Measurements from ENCODE around the gene PGP. TPM values are rescaled to one million over a fixed set of nuclear protein-coding genes. Genes with fewer than 3 reads are reported as not detected.

The PGP gene
- total RNA-seq, 1 experiment from 2014 or later: 38.3 TPM

DNA sequence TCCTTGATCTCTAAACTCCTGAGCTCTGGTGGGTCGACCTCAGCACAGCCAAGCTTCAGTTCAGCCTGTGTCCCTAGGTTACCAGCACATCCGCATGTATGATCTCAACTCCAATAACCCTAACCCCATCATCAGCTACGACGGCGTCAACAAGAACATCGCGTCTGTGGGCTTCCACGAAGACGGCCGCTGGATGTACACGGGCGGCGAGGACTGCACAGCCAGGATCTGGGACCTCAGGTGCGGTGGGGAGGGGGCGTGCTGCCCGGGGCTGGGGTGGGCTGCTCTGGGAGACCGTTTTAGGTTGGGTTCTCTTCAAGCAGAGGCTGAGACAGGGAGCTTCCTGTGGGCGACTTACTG lies 8.2 kb downstream of the PGP start:
- Histone ChIP-seq H4K8ac (replicated peaks; ENCODE audit: insufficient read length, low read depth, low read length) (no peak overlapping the region), H4K5ac (ENCODE audit: insufficient read length, low read depth, low read length) (no peak overlapping the region), H3K9ac (ENCODE audit: extremely low read depth, insufficient read length, low read length) (no peak overlapping the region), H3K79me1 (ENCODE audit: insufficient read depth, low read depth, low read length, poor library complexity, severe bottlenecking) (no peaks in the 10 kb centered on the region), H3K4me2 (ENCODE audit: insufficient read depth, insufficient read length, low read length) (peak overlapping the region; percentile 80), H2BK20ac (ENCODE audit: low read depth, low read length, poor library complexity, severe bottlenecking) (no peak overlapping the region), H3K18ac (ENCODE audit: insufficient read length, low read depth, low read length) (no peak overlapping the region), H3K4me1 (ENCODE audit: insufficient read depth, low read length) (no peaks in the 10 kb centered on the region; the same call in 1 of the 2 replicates), H2BK5ac (ENCODE audit: insufficient read length, low read length) (no peak overlapping the region), H3K27ac (ENCODE audit: insufficient read length, low read depth, low read length) (no peak overlapping the region), H4K91ac (ENCODE audit: insufficient read length, low read depth, low read length) (no peak overlapping the region), H4K20me1 (ENCODE audit: control insufficient read depth, insufficient read depth, insufficient read length) (no peaks in the 10 kb centered on the region), H2BK15ac (ENCODE audit: low read depth, low read length) (no peak overlapping the region), H2AFZ (ENCODE audit: low read length) (no peak overlapping the region), H3K4ac (ENCODE audit: low read depth, low read length) (no peak overlapping the region), H3K56ac (ENCODE audit: insufficient read length, low read depth, low read length) (no peak overlapping the region), H2BK120ac (ENCODE audit: low read depth, low read length, poor library complexity, severe bottlenecking) (no peak overlapping the region), H3K79me2 (ENCODE audit: insufficient read depth, low read length) (no peaks in the 10 kb centered on the region), H3K14ac (ENCODE audit: insufficient read depth, low read length) (no peak overlapping the region), H3K23ac (ENCODE audit: insufficient read length, low read depth, low read length) (no peak overlapping the region), H3K9me3 (ENCODE audit: control insufficient read depth, low read depth, low read length) (no peaks in the 10 kb centered on the region), H2BK12ac (ENCODE audit: insufficient read length, low read depth, low read length) (no peak overlapping the region), H2AK5ac (ENCODE audit: insufficient read length, low read length) (no peak overlapping the region), H3K27me3 (ENCODE audit: insufficient read depth, low read length) (no peaks in the 10 kb centered on the region), H3K23me2 (ENCODE audit: insufficient read length, low read depth, low read length, poor library complexity, severe bottlenecking) (peaks cover 12% of the 10 kb centered on the region), H3T11ph (ENCODE audit: low read length) (no peak overlapping the region)
- Mint-ChIP-seq H3K4me1 (peaks cover 6 to 9% of the 10 kb centered on the region in 2 experiments), H3K36me3 (ENCODE audit: insufficient read depth in 1 of 3, low read depth in 3 of 3) (peaks cover 7 to 30% (median 28%) of the 10 kb centered on the region in 3 experiments; a peak in 6 of 7 replicates), H3K27me3 (ENCODE audit: low read depth) (peaks cover 21% of the 10 kb centered on the region), H3K4me3 (peak overlapping the region; percentile 76 to 84), H3K27ac (0 out of 7 replicates have a peak overlapping the region, but pooled peaks of 1 of the 3 experiments have one; percentile 46), H3K9me3 (peaks cover 0 to 9% of the 10 kb centered on the region in 2 experiments; a peak in 1 of 5 replicates)
- no peak for TF ChIP-seq CTCF (conservative IDR thresholded peaks at IDR 0.05)
- DNase-seq: no peak
- WGBS (ENCODE audit: extremely low coverage, insufficient read length, low lambda C conversion rate): no CpG with 5 or more reads among the region's 18 CpGs

Measured in H9 (cell line).